HT-29 (cell line): ENCODE measurements around the gene CD27. TPM values are rescaled to one million over a fixed set of nuclear protein-coding genes. Genes with fewer than 3 reads are reported as not detected.
"Not testable (repeated sequence)": the region's sequence is repeated elsewhere in the genome, so short reads cannot be mapped to it uniquely, and the experiment has no call there.

ENCODE experiments used
- DNase-seq: peaks from one replicate; pipeline ENCODE4 v3.0.0-alpha.2; 2015; ENCODE audit warnings: low spot score
- total RNA-seq: library from RNA; depleted of rRNA; stranded (reverse); fragments of >200 nt; shearing (Covaris generic); gene quantifications from 2 replicates; pipeline ENCODE4 v1.2.3, GENCODE V29; 2014; rRNA removed

CD27 gene
- total RNA-seq = 0.23 TPM in 1 of 2 replicates, not detected in the other

DNA sequence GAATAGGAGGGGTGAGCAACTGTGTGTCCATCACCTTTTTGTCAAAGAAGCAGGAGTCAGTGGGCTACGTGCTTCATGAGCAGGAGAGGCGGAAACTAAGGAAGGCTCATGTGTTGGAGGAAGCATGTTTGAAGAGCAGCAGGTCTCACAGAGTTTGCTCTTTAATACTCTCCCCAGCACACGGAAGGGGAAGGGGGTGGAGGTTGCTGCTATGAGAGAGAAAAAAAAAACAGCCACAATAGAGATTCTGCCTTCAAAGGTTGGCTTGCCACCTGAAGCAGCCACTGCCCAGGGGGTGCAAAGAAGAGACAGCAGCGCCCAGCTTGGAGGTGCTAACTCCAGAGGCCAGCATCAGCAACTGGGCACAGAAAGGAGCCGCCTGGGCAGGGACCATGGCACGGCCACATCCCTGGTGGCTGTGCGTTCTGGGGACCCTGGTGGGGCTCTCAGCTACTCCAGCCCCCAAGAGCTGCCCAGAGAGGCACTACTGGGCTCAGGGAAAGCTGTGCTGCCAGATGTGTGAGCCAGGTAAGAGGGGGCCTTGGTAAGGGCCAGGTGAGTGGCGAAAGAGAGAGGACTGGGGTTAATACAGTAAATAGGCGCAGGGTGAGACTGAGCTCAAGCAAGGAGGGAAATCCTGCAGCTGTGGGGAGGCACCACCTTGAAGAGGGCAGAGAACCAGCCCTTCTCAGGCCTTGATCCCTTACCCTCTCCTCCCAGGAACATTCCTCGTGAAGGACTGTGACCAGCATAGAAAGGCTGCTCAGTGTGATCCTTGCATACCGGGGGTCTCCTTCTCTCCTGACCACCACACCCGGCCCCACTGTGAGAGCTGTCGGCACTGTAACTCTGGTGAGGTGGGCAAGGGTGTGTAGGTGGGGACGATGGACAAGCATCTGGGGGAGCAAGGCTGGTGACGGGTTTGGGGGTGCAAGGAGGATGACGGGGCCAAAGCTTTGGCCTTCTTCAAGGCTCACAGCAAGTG, at the start of gene CD27:
Gene CD27, plus strand, starts transcription at position 252 of the 985 bp plus-strand sequence. Its CDS starts 141 bp downstream, at position 393.
- DNase-seq = no peak

DNA sequence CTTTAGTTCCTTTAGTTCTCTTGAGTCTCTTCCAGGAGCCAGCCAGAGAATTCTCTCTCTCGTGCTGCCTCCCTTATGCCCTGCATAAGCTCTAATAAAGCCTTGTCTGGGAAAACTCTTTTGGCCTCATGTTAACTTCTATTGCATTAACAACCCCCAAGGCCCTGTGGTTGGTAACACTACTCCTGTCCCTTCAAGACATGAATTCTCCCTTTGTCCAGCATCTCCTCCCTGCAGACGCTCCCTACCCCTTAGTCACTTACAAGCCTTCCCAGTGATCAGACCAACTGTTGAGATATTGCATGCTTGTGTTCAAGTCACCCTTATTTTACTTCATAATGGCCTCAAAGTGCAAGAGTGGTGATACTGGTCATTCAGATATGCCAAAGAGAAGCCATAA, 48.7 kb upstream of the CD27 start:
- no peak for DNase-seq

DNA sequence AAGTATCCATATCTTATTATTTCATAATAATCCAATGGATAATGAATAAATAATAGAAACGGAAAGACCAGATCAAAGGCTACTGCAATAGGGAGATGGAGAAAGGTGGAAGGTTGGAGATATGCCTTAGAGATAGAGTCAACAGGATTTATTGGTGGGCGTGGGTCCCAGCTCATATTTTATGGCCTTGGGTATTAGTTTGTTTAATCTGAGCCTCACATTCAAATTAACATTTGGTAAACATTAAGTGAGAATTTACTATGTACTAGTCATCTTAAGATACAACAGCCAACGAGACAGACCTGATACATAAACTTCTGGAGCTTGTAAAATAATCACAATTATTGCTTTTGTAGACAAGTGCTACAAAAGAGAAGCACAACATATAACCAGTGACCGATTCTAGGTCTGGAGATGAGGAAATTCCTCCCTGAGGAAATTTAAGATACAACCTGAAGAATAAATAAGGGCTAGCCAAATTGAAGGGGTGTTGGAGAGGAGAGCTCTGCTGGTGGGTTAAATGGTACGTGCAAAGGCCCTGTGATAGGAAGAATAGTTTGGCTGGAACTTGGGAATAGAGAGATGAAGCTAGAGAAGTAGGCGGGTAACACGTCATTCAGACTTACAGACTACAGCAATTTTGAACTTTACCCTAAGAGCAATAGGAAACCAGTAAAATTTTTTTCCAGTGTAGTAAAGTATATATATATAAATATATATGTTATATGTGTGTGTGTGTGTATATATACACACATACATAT, 44.7 kb upstream of the CD27 start:
- no peak for DNase-seq

DNA sequence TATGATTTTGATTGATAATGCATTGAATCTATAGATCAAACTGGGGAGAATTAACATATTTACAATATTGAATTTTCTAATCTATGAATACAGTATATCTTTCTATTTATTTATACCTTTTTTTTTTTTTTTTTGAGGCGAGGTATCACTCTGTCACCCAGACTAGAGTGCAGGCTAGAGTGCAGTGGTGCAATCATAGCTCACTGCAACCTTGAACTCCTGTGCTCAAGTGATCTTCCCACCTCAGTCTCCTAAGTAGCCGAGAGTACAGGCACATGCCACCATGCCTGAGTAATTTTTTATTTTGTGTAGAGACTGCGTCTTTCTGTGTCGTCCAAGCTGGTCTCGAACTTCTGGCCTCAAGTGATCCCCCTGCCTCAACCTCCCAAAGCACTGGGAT, 40.4 kb upstream of the CD27 start:
- no peak for DNase-seq

- DNase-seq = no peak
Measured at GRCh38 chr12:6405963-6406362, 38.8 kb upstream of the CD27 start.

DNA sequence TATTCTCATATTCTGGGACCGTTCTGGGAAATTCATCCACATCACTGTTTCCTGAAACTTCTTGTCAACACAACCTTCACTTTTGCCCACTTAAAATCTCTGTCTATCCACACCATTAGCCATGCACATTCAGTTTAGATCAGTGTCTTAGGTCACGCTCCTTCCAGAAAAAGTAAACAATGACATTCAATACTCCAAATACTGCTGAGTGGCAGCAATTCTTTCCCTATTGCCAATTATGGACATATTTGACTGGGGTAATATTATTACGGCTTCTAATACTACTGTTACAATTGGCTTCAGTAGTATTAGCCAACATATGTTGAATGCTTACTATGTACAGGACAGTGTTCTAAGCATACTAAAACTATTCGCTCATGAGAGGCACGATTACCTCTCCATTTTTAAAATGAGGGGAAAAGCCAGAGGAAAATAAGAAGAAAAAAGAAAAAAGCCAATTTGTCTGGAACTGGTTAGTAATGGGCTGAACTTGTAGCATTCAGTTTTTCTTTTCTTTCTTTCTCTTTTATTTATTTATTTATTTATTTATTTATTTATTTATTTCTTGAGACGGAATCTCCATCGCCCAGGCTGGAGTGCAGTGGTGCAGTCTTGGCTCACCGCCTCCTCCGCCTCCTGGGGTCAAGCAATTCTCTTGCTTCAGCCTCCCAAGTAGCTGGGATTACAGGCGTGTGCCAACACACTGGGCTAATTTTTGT, 37.4 kb upstream of the CD27 start:
- DNase-seq = no peak

DNA sequence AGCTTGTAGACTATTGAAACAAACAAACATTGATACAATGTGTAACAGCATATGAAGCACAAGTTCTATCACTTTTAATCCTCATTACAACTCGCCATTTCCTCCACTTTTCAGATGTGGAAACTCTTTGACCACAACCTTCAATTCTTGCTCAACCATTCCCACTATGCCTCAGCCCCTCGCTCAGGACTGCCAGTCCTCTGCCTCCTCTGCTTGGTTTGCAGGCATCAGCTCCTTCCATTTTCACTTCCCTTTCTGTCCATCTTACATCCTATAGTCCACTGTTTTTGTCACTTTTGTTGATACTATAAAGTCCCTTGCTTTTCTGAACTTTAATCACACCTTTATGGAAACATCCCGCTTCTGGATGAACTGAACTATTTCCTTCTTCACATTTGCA, 28.2 kb upstream of the CD27 start:
- DNase-seq = no peak

GRCh38 chr12:6418796-6419195, 26.0 kb upstream of the CD27 start:
- DNase-seq = no peak

DNA sequence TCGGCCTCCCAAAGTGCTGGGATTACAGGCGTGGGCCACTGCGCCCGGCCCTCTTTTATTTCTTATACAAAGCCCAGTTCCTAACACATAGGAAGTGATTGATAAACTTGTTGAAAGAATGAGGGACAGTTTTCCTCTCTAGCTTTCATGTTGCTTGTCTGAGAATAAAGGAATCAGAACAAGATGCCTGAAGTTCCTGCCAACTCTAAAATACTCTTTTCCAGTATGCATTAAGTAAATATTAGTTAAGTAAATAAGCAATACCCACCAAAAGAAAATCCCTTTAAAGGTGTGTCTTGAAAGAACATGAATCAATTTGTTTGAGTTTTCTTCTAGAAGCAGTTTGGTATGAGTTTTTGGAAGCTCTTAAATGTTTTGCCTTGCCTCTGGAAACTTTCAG, 24.4 kb upstream of the CD27 start:
- no peak for DNase-seq

DNA sequence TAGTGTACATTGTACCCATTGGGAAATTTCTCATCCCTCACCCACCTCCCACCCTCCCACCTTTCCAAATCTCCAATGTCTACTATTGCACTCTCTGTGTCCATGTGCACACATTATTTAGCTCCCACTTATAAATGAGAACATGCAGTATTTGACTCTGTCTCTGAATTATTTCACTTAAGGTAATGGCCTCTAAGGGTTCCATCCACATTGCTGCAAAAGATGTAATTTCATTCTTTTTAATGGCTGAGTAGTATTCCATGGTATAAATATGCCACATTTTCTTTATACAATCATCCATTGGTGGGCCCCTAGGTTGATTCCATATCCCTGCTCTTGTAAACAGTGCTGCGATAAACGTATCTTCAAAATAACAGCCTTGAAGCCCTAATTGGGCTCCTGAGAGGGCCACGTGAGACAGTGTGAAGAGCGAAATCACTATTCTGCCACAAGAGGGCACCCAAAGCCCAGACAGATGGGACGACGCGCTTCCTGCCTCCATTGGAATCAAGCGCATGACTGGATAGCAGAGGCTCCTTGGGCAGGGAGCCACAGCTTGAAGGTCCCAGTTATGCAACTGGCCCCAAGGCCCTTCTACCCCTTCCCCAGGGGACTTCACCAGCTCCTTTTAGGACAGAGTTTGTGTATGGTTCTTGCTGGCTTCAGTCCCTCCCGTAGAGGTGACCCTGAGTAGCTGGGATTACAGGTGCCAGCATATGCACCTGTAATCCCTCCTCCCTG, 21.3 kb upstream of the CD27 start:
- DNase-seq = peak; percentile 97

GRCh38 chr12:6424008-6424347, 20.8 kb upstream of the CD27 start:
- DNase-seq = no peak

DNA sequence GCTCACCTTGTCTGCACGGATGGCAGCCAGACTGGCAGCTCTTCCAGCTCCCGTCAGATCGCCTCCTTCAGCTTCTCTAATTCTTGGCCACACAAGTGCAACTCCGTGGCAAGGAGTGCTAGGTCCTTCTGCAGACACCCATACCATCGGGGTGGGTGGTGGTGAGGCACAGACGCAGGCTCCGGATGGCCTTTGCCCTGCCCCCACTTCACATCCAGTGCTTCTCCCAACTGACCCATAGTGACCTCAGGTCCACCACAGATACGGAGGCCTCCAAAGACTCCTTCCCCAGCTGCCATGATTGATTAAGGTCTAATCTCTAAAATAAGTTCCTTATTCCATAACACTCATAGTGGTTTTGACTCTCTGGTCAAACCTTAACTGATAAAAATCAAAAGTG, 19.9 kb upstream of the CD27 start:
- no peak for DNase-seq

GRCh38 chr12:6425590-6426531, 18.9 kb upstream of the CD27 start:
- DNase-seq = no peak

DNA sequence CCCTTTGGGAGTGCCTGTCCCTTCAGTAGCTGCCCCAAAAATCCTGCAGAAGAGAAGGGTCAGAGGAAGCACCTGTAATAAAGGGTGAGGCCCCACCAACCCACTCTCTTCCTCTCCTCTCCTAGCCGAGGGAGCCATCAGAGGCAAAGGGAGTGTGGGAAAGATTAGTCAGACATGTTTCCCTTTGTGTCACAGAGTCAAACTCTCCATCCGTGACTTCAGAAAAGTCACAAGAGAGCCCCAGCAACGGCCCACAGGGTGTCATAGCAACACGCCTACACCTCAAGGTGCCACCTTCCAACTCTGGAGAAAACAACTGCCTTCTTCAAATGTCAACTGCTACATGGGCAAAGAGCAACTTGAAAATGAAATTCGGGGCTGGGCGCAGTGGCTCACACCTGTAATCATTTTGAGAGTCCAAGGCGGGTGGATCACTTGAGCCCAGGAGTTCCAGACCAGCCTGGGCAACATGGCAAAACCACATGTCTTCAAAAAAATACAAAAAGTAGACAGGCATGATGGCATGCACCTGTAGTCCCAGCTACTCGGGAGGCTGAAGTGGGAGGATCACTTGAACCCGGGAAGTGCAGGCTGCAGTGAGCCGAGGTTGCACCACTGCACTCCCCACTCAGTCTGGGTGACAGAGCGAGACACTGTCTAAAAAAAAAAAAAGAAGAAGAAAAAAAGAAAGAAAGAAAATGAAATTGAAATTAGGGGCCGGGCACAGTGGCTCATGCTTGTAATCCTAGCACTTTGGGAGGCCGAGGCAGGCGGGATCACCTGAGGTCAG, 17.7 kb upstream of the CD27 start:
- DNase-seq = no peak

GRCh38 chr12:6427796-6428195, 17.0 kb upstream of the CD27 start:
- DNase-seq = not testable (repeated sequence)

- no peak for DNase-seq
Measured at GRCh38 chr12:6428326-6428725, 16.4 kb upstream of the CD27 start.

- peak; percentile 77 for DNase-seq
Measured at GRCh38 chr12:6430124-6430989, 14.4 kb upstream of the CD27 start.

GRCh38 chr12:6432991-6433390, 11.8 kb upstream of the CD27 start:
- DNase-seq = no peak
